H9 (cell line): Measurements from ENCODE around the gene SHH. TPM values are rescaled to one million over a fixed set of nuclear protein-coding genes. Genes with fewer than 3 reads are reported as not detected.

Experiments
- DNase-seq: peaks from one replicate; pipeline ENCODE4 v3.0.0-alpha.2; 2017
- H2AFZ ChIP-seq: one replicate; pipeline ENCODE4 v1.6.1; 2013; ENCODE audit warnings: mild to moderate bottlenecking, low read length, control low read depth, moderate library complexity
- H2AK5ac ChIP-seq: 2 replicates; pipeline ENCODE4 v1.6.1; 2013; ENCODE audit warnings: low read length, control low read depth, mixed read lengths; ENCODE audit not compliant: insufficient read length
- H2BK120ac ChIP-seq: one replicate; pipeline ENCODE4 v1.6.1; 2013; ENCODE audit warnings: low read depth, mild to moderate bottlenecking, low read length, control low read depth, inconsistent platforms; ENCODE audit not compliant: poor library complexity, severe bottlenecking
- H2BK12ac ChIP-seq: 2 replicates; pipeline ENCODE4 v1.6.1; 2013; ENCODE audit warnings: low read length, control low read depth, mixed read lengths, low read depth; ENCODE audit not compliant: insufficient read length
- H2BK15ac ChIP-seq: 2 replicates; pipeline ENCODE4 v1.6.1; 2013; ENCODE audit warnings: low read depth, low read length, control low read depth
- H2BK20ac ChIP-seq: one replicate; pipeline ENCODE4 v1.6.1; 2013; ENCODE audit warnings: low read depth, mild to moderate bottlenecking, low read length, control low read depth, inconsistent platforms; ENCODE audit not compliant: poor library complexity, severe bottlenecking
- H2BK5ac ChIP-seq: 2 replicates; pipeline ENCODE4 v1.6.1; 2013; ENCODE audit warnings: low read length, control low read depth, mixed read lengths; ENCODE audit not compliant: insufficient read length
- H3K14ac ChIP-seq: 2 replicates; pipeline ENCODE4 v1.6.1; 2013; ENCODE audit warnings: low read length, control low read depth; ENCODE audit not compliant: insufficient read depth
- H3K18ac ChIP-seq: 2 replicates; pipeline ENCODE4 v1.6.1; 2013; ENCODE audit warnings: low read depth, mild to moderate bottlenecking, mixed read lengths, low read length, control low read depth; ENCODE audit not compliant: insufficient read length
- H3K23ac ChIP-seq: 2 replicates; pipeline ENCODE4 v1.6.1; 2013; ENCODE audit warnings: low read length, control low read depth, mixed read lengths, low read depth; ENCODE audit not compliant: insufficient read length
- H3K23me2 ChIP-seq: 2 replicates; pipeline ENCODE4 v1.6.1; 2013; ENCODE audit warnings: low read depth, mild to moderate bottlenecking, mixed read lengths, low read length, control low read depth; ENCODE audit not compliant: insufficient read length, poor library complexity, severe bottlenecking
- H3K27ac ChIP-seq: 2 replicates; pipeline ENCODE4 v1.5.1; 2013; ENCODE audit warnings: low read length, control low read depth, mixed read lengths, low read depth; ENCODE audit not compliant: insufficient read length
- H3K27me3 ChIP-seq: 2 replicates; pipeline ENCODE4 v1.6.1; 2013; ENCODE audit warnings: low read length, control low read depth, inconsistent platforms; ENCODE audit not compliant: insufficient read depth
- H3K4ac ChIP-seq: 2 replicates; pipeline ENCODE4 v1.6.1; 2013; ENCODE audit warnings: low read depth, mild to moderate bottlenecking, control low read depth, inconsistent platforms, low read length, moderate library complexity
- H3K4me1 ChIP-seq: 2 replicates; pipeline ENCODE4 v1.6.1; 2013; ENCODE audit warnings: low read length, control low read depth, inconsistent platforms; ENCODE audit not compliant: insufficient read depth
- H3K4me2 ChIP-seq: 2 replicates; pipeline ENCODE4 v1.6.1; 2013; ENCODE audit warnings: low read length, control low read depth, mixed read lengths; ENCODE audit not compliant: insufficient read length, insufficient read depth
- H3K56ac ChIP-seq: 2 replicates; pipeline ENCODE4 v1.6.1; 2013; ENCODE audit warnings: low read depth, mild to moderate bottlenecking, mixed read lengths, low read length, control low read depth; ENCODE audit not compliant: insufficient read length
- H3K79me1 ChIP-seq: 2 replicates; pipeline ENCODE4 v1.6.1; 2013; ENCODE audit warnings: low read depth, mild to moderate bottlenecking, moderate library complexity, low read length, control low read depth, inconsistent platforms; ENCODE audit not compliant: insufficient read depth, poor library complexity, severe bottlenecking
- H3K79me2 ChIP-seq: 2 replicates; pipeline ENCODE4 v1.6.1; 2013; ENCODE audit warnings: low read length, control low read depth, inconsistent platforms; ENCODE audit not compliant: insufficient read depth
- H3K9ac ChIP-seq: 2 replicates; pipeline ENCODE4 v1.6.1; 2013; ENCODE audit warnings: low read length, control low read depth, mixed read lengths; ENCODE audit not compliant: insufficient read length; ENCODE audit errors: extremely low read depth
- H3K9me3 ChIP-seq: one replicate; pipeline ENCODE4 v1.6.1; 2013; ENCODE audit warnings: low read depth, low read length, inconsistent platforms; ENCODE audit not compliant: control insufficient read depth
- H3T11ph ChIP-seq: one replicate; pipeline ENCODE4 v1.6.1; 2013; ENCODE audit warnings: mild to moderate bottlenecking, low read length, control low read depth, inconsistent platforms
- H4K20me1 ChIP-seq: one replicate; pipeline ENCODE4 v1.6.1; 2013; ENCODE audit not compliant: control insufficient read depth, insufficient read length, insufficient read depth
- H4K5ac ChIP-seq: 2 replicates; pipeline ENCODE4 v1.6.1; 2013; ENCODE audit warnings: low read depth, mild to moderate bottlenecking, mixed read lengths, low read length, control low read depth; ENCODE audit not compliant: insufficient read length
- H4K8ac ChIP-seq: replicated peaks from 2 replicates; pipeline ENCODE4 v1.6.1; 2013; ENCODE audit warnings: low read length, control low read depth, mixed read lengths, low read depth; ENCODE audit not compliant: insufficient read length
- H4K91ac ChIP-seq: 2 replicates; pipeline ENCODE4 v1.6.1; 2013; ENCODE audit warnings: low read depth, mild to moderate bottlenecking, moderate library complexity, mixed read lengths, low read length, control low read depth; ENCODE audit not compliant: insufficient read length
- H3K27ac Mint-ChIP-seq, 3 experiments: 2 replicates in 2 of 3; 3 replicates in 1 of 3; pipeline ENCODE4 v1.8.0; 2020 to 2021; ENCODE audit warnings: mixed read lengths in 3 of 3, mild to moderate bottlenecking in 1 of 3, moderate library complexity in 1 of 3
- H3K27me3 Mint-ChIP-seq: 2 replicates; pipeline ENCODE4 v1.8.0; 2021; ENCODE audit warnings: low read depth, mild to moderate bottlenecking, moderate library complexity, mixed read lengths
- H3K36me3 Mint-ChIP-seq, 3 experiments: 2 replicates in 2 of 3; 3 replicates in 1 of 3; pipeline ENCODE4 v1.8.0; 2020 to 2021; ENCODE audit warnings: low read depth in 3 of 3, mixed read lengths in 3 of 3; ENCODE audit not compliant: insufficient read depth in 1 of 3
- H3K4me1 Mint-ChIP-seq, 2 experiments: 2 replicates each; pipeline ENCODE4 v1.8.0; 2020; ENCODE audit warnings: mixed read lengths in 2 of 2
- H3K4me3 Mint-ChIP-seq, 2 experiments: 2 replicates in 1 of 2; 3 replicates in 1 of 2; pipeline ENCODE4 v1.8.0; 2020 to 2021; ENCODE audit warnings: mild to moderate bottlenecking in 2 of 2, mixed read lengths in 2 of 2, moderate library complexity in 1 of 2
- H3K9me3 Mint-ChIP-seq, 2 experiments: 2 replicates in 1 of 2; 3 replicates in 1 of 2; pipeline ENCODE4 v1.8.0; 2020; ENCODE audit warnings: mild to moderate bottlenecking in 2 of 2, mixed read lengths in 2 of 2, moderate library complexity in 1 of 2
- WGBS: extraction: QIAGEN DNeasy Blood & Tissue Kit; methylation state at CpG from one replicate; pipeline ENCODE4 v1.1.7; 2013; ENCODE audit warnings: missing lambda C conversion rate, low lambda C conversion rate, mixed read lengths; ENCODE audit not compliant: insufficient read length; ENCODE audit errors: extremely low coverage; 5-methylcytosine and 5-hydroxymethylcytosine counted together
- total RNA-seq: library from RNA; stranded (reverse); gene quantifications from 2 replicates; pipeline ENCODE4 v1.2.1, GENCODE V29; 2021
- TF ChIP-seq, protein P1 (sequence below): fragments of 200-600 bp; sonication (generic); conservative IDR thresholded peaks from 3 replicates; pipeline ENCODE4 v1.8.0; 2021; ENCODE audit warnings: antibody characterized with exemption, mild to moderate bottlenecking

Gene SHH
- total RNA-seq, 1 experiment from 2014 or later = 0.07 TPM

DNA sequence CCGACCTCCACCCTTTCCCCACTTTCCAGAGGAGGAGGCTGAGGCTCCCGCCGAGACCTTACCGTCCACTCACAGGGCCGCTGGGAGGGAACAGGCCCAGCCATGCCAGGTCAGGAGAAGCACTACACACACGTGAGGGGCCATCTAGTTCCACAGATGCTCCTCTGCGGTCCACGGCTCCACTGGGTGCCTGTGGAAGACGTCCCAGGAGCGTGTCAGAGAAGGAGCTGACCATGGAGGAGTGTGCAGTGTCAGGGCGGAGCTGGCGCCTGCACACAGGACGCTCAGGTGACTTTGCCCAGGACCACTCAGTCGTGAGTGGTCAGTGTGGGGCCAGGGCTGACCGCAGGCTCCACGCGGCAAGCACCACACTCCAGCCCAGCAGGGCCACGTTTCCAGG, 8.0 kb upstream of the SHH start:
- no peak overlapping the region for H3K56ac ChIP-seq
- no peak overlapping the region for H4K91ac ChIP-seq
- peaks cover 0 to 4% of the 10 kb centered on the region in 2 experiments; a peak in 1 of 4 replicates for H3K4me1 Mint-ChIP-seq
- no peak overlapping the region; a peak in 1 of 5 replicates for H3K4me3 Mint-ChIP-seq
- H3K23me2 ChIP-seq = no peaks in the 10 kb centered on the region
- H4K5ac ChIP-seq = no peak overlapping the region
- no peaks in the 10 kb centered on the region for H3K79me1 ChIP-seq
- H4K20me1 ChIP-seq = no peaks in the 10 kb centered on the region
- H2BK15ac ChIP-seq = no peak overlapping the region
- H2BK120ac ChIP-seq = no peak overlapping the region
- no peak overlapping the region for H2BK12ac ChIP-seq
- no peak overlapping the region for H2AK5ac ChIP-seq
- H2BK5ac ChIP-seq = no peak overlapping the region
- no peak overlapping the region for H2BK20ac ChIP-seq
- no peak overlapping the region for H2AFZ ChIP-seq
- no peak overlapping the region for H3K14ac ChIP-seq
- TF ChIP-seq, protein P1, sequence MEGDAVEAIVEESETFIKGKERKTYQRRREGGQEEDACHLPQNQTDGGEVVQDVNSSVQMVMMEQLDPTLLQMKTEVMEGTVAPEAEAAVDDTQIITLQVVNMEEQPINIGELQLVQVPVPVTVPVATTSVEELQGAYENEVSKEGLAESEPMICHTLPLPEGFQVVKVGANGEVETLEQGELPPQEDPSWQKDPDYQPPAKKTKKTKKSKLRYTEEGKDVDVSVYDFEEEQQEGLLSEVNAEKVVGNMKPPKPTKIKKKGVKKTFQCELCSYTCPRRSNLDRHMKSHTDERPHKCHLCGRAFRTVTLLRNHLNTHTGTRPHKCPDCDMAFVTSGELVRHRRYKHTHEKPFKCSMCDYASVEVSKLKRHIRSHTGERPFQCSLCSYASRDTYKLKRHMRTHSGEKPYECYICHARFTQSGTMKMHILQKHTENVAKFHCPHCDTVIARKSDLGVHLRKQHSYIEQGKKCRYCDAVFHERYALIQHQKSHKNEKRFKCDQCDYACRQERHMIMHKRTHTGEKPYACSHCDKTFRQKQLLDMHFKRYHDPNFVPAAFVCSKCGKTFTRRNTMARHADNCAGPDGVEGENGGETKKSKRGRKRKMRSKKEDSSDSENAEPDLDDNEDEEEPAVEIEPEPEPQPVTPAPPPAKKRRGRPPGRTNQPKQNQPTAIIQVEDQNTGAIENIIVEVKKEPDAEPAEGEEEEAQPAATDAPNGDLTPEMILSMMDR = no peak
- H4K8ac ChIP-seq = no peak overlapping the region
- H3K27me3 ChIP-seq = no peaks in the 10 kb centered on the region; the same call in 1 of the 2 replicates
- no peaks in the 10 kb centered on the region for H3K79me2 ChIP-seq
- H3K4ac ChIP-seq = no peak overlapping the region
- H3K18ac ChIP-seq = no peak overlapping the region
- no peak overlapping the region for H3K9ac ChIP-seq
- H3K9me3 ChIP-seq = no peaks in the 10 kb centered on the region
- DNase-seq = no peak
- H3K36me3 Mint-ChIP-seq = no peaks in the 10 kb centered on the region; a peak in 1 of 7 replicates
- H3K23ac ChIP-seq = no peak overlapping the region
- no peak overlapping the region for H3T11ph ChIP-seq
- H3K27ac Mint-ChIP-seq = no peak overlapping the region
- no peaks in the 10 kb centered on the region for H3K9me3 Mint-ChIP-seq
- H3K27ac ChIP-seq = no peak overlapping the region
- H3K27me3 Mint-ChIP-seq = peaks cover 28% of the 10 kb centered on the region
- no peaks in the 10 kb centered on the region for H3K4me1 ChIP-seq
- no CpG with 5 or more reads among the region's 18 CpGs for WGBS
- no peak overlapping the region for H3K4me2 ChIP-seq
